Posterior vena cava (tissue), 2 donors: ENCODE measurements around the gene RBM8A. TPM values are rescaled to one million over a fixed set of nuclear protein-coding genes. Genes with fewer than 3 reads are reported as not detected.
"Not testable (repeated sequence)": the region's sequence is repeated elsewhere in the genome, so short reads cannot be mapped to it uniquely, and the experiment has no call there.

Experiments
- DNase-seq: peaks from one replicate; pipeline ENCODE4 v3.0.0-alpha.2; 2020; ENCODE audit warnings: low spot score
- intact Hi-C, 2 donors: fragments of 100-400 bp; cut with DNase I; formaldehyde crosslinking; loops; one replicate each; pipeline versions ENCODE4 v1.14.1 to v1.14.2; 2022 to 2023
- total RNA-seq, 2 donors: library from RNA; stranded (reverse); fragmentation: NEBNext Ultra II Directional; extraction: Animal tissue kit (Norgen Biotek cat#: 25700); gene quantifications; one replicate each; pipeline ENCODE4 v1.2.1, GENCODE V29; 2021
- donor health status: DM: yes; HTN: yes; CAD: no.
- donor health status: DM: yes; HTN: yes; CAD: no.

The RBM8A gene
- total RNA-seq, 2 donors from 2014 or later, result 81.0 to 83.3 TPM

DNA sequence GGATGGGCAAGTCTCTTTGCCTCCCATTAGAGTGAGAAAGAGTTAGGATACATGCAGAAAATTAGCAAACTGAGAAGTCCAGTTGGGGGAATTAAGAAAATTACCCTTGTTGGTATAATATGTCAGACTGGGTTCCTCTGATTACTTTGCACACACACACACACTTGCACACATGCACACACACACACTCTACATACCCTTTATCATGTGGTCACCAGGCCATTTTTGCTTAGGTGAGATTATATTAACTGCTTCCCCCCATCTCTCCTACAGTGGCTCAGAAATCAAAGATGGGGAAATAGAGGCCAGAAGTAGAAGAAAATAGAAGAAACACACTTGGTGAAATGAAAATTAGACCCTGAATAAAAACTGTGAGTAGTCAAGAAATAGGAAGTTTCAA lies 31.4 kb upstream of the RBM8A start:
- intact Hi-C loops, result no loop called here
- no peak for DNase-seq

DNA sequence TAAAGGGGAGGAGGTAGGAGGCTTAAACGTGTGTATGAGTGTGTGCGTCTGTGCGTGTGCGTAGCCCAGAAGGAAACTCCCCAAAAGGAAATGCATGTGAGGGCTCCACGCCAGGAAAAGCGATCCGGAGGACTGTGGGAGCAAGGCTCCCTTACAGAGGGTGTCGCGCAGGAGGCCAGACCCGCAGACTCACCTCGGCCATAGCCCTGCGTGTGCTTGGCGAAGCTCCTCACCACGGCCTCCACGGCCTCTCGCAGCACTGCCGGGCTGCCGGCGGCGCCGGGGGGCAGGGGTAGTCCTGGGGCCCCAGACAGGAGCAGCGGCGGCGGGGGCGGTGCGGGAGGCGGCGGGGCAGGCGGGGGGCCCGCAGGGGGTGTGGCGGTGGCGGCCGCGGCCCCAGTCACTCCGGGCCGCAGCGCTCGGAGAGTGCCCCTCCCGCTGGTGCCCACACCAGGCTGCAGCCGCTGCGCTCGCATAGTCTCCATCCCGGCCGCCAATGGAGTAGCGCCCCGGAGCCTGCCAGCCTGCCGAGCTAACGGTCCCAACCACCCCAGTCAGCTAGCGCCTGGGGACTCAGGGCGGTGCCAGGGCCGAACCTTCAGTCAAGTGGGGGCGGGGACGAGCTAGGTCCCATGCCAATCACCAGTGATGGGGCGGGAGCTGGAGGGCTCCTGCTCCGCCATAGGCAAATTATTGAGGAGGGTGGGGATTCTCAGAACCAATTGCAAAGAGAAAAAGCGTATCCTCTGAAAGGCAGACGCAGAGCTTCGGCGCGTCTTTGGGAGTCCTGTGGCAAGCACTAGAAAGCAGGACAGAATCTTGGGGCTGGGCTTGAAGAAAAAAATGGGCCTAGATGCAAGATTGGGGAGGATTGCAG lies 30.4 kb upstream of the RBM8A start, which contains the start of gene LIX1L:
Gene LIX1L (minus strand): TSS at position 575 of the 877 bp plus-strand sequence. CDS start 90 bp downstream, at position 485.
- intact Hi-C loops, result no loop called here
- peak; percentile 98 for DNase-seq

DNA sequence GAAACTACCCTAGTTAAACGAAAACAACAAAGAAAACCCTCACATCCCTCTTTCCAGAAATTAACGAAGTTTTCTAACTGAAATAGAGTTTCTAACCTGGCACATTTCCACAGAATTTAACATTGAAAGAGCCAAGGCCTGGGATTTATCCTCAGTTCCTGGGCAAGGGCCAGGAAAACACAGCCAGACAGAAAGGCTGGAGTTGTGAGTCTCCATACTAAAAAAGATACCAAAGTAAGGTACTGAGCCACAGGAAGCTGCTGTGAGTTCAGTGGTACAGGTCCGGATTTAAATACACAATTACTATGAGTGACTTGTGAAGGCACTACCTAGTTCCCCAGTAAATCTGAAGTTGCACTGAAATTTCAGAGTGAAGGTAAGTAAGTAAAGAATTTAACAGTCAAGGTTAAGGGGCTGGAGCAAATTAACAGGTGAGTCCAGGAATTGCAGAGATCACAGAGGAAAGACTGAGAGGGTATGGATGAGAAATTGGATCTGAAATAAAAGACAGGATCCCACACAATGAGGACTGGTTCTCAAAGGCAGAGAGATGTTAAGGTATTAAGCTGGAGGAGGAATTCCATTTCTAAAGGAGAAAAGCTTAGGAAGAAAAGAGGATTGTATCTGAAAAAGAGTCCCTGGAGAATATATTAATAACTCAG lies 29.6 kb upstream of the RBM8A start:
- DNase-seq, result no peak
- intact Hi-C loops, result no loop called here

DNA sequence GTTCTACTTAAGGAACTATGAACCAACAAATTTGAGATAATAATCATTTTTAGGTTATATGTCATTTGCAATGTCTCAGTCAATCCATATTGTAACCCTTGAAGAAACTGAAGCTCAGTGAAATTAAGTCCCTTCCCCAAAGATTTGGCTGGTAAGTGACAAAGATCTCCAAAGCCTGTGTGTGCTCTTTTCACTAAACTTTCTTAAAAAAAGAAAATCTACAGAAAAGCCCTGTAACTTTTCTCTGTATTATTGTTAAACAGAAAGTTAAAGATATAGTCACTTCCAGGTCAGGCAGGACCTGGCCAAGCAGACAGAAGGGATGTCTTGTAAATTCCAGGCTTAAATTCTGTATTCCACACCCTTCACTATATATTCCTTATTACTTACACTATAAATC lies 29.1 kb upstream of the RBM8A start:
- DNase-seq, result no peak
- intact Hi-C loops, result no loop called here

DNA sequence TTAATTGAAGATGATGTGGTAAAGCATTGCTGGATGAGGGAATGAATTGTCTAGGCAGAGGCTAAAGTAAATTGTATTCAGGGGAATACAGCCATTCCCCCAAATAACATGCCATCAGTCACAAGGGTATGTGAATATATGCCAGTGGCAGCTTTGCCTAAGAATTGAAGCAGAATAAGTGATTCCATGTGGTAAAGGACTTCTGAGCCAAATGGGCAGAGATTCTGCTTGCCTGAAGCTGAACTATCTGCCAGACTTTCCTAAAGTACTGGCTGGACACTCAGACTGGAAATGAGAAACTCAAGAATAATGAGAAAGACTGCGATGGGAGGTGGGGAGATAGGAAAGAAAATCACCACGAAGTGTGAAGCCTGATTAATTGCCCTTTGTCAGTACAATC lies 28.2 kb upstream of the RBM8A start:
- DNase-seq, result no peak
- intact Hi-C loops, result no loop called here

DNA sequence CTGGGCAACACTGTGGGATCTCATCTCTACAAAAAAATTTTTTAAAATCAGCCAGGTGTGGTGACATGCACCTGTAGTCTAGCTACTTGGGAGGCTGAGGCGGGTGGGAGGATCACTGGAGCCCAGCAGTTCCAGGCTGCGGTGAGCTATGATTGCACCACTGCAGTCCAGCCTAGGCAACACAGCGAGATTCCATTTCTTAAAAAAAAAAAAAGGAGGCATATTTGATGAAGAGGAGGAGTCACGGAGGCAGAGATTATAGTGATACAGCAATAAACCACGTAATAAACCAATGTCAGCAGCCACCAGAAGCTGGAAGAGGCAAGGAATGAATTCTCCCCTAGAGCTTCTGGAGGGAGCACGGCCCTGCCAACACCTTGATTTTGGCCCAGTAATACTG lies 26.6 kb upstream of the RBM8A start:
- no peak for DNase-seq
- intact Hi-C loops, result no loop called here

DNA sequence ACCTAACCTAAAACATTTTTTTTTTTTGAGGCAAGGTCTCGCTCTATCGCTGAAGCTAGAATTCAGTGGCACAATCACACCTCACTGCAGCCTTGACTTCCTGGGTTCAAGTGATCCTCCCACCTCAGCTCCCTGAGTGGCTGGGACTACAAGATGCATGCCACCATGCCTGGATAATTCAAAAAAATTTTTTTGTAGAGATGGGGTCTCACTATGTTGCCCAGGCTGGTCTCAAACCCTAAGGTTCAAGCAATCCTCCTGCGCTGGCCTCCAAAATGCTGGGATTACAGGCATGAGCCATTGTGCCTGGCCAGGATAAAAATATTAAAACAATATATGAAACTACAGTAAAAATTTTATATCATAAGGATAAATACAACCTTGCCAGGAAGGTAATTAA lies 25.6 kb upstream of the RBM8A start:
- intact Hi-C loops, result no loop called here
- no peak for DNase-seq

DNA sequence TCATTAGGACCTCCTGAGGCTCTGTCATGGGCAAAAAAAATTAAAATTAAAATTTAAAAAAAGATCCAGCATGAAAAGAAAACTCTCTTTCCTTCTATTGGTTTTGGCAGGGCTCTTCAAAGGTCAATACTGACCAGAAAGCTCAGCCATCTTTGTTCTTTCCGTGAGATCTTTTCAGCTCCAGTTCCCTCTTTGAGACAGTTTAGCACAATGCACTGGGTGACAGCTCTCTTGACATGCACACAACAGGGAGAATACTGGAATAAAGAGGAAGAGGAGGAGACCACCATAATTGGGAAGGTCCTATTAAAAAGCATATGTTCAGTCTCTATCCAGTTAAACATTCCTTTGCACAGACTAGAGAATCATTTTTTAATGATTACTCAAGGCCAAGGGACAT lies 24.2 kb upstream of the RBM8A start:
- DNase-seq, result no peak

DNA sequence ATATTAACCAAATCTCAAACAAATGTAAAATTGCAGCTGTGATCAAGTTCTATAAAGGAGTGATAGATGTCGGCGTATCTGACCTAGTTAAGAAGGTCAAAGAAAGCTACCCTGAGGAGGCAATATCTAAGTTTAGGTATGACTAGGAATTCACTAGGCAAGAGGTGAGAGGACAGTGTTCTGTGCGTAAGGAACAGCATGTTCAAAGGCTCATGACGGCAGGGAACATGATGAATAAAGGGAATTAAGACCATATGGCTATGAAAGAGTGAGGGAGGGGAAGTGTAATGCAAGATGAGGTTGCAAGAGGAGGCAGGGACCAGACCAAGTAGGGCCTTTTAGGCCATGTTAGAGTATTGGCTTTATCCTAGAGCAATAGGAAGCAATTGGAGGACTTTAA lies 21.9 kb upstream of the RBM8A start:
- intact Hi-C loops, result no loop called here
- no peak for DNase-seq

More for the DNA sequence above, 24.2 kb upstream of the RBM8A start:
- intact Hi-C loops, result no loop called here

DNA sequence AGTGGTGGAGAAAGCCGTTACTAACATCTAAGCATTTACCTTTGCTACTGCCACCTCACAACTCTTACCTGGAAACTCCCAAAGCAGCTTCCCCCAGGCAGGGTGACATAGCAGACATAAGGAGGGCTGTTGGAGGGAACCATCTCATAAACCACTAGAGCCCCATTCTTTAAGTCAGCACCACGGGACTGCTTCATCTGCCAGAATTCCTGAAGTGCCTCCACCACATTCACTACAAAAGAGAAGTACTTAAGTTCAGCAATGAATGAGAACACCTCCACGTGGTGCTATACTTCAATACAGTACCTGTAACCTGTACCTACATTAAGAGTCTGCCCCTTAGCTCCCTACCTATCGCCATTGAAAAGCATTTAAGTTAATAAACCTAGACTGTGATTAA lies 20.3 kb upstream of the RBM8A start:
- intact Hi-C loops, result loop anchor here in 1 of 2 donors (1.0 kb wide), 1 partner anchor 21 kb away; no protein-coding TSS in a partner anchor

DNA sequence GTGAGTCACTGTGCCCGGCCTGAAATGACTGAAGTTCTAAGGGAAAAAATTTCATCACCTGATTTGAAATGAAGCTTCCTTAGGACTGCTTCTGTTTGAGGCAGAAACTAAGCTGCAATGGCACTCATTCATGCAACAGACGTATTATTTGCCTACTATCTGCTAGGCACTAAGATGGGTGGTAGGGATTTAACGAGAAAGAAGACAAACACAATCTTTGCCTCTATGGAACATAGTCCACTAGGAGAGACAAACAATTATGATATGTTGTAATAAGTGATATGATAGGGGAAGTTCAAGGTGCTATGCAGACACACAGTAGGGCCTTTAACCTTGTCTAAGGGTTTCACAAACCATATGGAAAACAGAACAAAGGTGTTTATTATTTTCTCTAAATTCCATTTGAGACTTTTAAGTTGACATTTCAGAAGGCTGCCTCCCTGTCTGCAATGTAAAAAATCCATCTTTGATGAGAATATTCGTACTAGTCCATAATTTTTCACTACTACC lies 19.2 kb upstream of the RBM8A start:
- intact Hi-C loops, result no loop called here
- no peak for DNase-seq

More for the DNA sequence above, 20.3 kb upstream of the RBM8A start:
- no peak for DNase-seq

DNA sequence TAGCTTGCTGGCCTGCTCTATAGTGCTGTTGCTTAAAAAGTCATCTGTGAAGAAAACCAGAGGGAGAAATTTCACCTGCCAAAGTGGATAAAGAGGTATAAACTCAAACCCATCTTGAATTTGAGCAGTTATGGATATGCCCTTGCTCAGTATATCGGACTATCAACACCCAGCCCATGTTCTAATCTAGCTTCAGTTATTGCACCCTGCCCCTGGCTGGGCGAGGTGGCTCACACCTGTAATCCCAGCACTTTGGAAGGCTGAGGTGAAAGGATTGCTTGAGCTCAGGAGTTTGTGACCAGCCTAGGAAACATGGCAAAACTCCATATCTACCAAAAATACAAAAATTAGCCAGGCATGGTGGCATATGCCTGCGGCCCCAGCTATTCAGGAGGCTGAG lies 17.2 kb upstream of the RBM8A start:
- no peak for DNase-seq
- intact Hi-C loops, result no loop called here

DNA sequence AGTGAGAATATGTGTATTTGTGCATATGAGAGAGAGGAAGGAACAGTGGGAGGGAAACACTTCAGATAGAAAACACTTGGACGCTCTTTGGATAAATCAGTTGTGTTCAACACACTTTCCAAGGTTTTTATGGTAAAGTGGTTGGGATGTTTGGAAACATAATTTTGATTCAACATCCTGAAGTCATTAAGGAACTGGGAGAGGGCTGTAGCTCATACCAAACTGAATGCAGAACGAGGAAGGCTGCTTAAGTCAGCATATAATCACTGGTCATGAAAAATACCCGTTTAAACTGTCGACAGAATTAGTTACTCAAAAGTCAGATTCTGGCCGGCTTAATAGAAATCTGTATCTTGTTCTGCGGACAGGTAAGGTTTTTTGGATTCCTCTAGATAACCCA lies 15.6 kb upstream of the RBM8A start:
- no peak for DNase-seq
- intact Hi-C loops, result no loop called here

DNA sequence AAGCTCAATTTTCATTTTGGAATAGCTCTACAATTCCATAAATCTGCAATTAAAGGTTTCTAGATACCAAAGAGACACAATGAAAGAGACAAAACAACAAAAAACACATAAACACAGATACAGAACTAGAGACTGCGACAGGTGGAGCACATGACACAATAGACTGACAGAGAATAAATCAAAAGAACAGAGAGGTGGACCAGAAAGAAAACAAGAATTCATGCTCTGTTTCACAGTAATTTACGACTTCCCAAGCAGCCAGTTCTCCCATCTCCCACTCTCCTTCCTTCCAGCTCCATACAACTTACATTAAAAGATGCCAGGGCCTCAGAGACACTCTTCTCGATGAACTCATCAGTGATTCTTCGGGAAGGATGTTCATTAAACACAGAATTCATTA lies 15.1 kb upstream of the RBM8A start:
- DNase-seq, result no peak
- intact Hi-C loops, result no loop called here

DNA sequence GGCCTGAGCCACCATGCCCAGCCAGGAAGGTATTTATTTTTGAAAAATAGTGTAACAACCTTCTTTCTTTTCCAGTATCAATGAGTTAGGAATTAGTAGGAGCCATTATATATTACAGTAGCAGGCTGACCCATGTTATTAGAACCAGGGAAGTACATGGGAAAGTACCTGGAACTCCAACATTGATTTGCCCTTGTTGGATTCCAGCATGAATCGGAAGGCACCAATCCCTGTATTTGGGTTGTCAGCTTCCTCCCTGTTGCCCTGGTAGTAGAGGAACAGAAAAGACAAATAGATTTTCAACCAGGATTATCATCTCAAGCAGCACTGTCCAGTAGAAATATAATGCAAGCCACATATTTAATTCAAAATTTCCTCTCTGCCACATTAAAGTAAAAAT lies 10.2 kb upstream of the RBM8A start:
- no peak for DNase-seq
- intact Hi-C loops, result no loop called here

DNA sequence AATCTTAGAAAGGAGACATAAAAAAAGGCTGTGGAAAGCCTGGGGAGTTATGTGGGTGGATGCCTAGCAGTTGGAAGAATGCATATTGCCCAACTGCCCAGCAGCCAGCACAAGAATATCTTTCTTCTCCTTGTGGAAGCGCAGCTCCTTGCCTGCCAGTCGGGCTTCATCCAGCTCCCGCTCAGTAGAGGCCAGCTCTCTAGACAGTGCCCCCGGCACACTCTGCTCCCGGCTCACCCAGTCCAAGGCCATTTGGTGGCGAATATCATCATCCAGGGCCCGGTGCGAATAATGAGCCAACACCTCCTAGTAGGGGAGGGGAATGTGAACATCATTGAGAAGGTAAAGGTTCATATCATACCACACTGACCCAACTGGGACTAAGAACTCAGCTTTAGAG lies 9.0 kb upstream of the RBM8A start:
- DNase-seq, result no peak

DNA sequence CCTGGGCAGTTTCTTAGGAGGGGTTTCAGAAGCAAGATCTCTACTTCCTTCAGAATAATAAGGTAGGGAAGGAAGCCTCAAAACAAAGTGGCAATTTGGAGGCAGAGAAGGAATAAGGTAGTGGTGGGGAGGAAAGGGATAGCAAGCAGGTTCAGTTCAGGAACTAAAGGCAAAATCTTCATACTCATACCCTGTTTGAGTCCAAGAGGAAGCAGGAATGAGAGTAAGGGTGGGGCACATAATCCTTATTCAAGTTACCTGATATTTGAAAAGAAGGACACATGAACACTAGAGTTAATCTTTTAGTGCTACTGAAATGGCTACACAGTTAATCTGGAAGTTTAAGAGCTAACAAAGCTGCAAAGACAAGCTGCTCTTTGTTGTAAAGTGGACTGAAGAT lies 8.4 kb upstream of the RBM8A start:
- DNase-seq, result no peak
- intact Hi-C loops, result no loop called here

More for the DNA sequence above, 9.0 kb upstream of the RBM8A start:
- intact Hi-C loops, result no loop called here

DNA sequence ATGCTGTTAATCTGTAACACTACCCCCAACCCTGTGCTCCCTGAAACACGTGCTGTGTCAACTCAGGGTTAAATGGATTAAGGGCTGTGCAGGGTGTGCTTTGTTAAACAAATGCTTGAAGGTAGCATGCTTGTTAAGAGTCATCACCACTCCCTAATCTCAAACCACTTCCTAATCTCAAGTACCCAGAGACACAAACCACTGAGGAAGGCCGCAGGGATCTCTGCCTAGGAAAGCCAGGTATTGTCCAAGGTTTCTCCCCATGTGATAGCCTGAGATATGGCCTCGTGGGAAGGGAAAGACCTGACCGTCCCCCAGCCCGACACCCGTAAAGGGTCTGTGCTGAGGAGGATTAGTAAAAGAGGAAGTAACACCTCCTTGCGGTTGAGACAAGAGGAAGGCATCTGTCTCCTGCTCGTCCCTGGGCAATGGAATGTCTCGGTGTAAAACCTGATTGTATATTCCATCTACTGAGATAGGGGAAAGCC lies 5.3 kb upstream of the RBM8A start:
- DNase-seq, intact Hi-C loops: not testable (repeated sequence)

DNA sequence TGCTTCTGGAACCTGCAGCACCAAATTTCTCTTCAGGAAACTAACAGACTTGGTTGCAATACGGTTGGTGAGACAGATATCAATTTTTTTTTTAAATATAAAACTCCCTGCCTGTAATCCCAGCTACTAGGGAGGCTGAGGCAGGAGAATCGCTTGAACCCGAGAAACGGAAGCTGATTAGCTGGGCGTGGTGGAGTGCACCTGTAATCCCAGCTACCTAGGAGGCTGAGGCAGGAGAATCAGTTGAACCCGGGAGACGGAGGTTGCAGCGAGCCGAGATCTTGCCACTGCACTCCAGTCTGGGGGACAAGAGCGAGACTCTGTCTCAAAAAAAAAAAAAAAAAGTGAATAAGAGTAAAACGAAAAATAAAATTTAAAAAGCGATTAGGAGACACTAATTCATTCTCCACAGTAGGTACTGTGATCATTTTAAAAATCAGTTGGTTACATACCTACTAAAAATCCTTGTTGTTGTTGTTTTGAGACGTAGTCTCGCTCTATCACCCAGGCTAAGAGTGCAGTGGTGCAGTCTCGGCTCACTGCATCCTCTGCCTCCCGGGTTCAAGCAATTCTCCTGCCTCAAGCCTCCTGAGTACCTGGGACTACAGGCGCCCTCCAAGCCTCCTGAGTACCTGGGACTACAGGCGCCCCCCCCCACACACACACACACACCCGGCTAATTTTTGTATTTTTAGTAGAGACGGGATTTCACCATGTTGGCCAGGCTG lies 796 bp upstream of the RBM8A start:
- DNase-seq, result no peak
- intact Hi-C loops, result no loop called here

DNA sequence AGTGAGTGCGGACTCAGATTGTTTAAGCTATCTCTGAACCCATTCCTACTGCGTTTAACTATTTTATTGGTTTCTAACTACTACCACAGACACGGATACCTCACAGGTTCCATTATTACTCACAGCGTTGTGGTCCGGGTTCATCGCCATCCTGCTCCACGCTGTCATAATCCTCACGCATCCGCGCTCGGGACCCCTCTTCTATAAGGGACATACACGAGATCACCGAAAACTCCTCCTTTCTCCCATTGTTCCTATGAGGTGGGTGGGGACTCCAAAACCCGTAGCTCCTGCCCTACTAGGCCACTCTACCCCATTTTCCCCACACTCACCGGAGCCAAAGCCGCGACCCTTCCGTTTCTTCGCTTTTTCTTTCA lies 610 bp downstream of the RBM8A start:
- intact Hi-C loops, result no loop called here
- no peak for DNase-seq
